NCI-H1105 treated with DMSO at 0.1 percent for 48 hours (cell line): ENCODE results near the gene CHRNB4.
"Not testable (repeated sequence)": the region's sequence is repeated elsewhere in the genome, so short reads cannot be mapped to it uniquely, and the experiment has no call there.

Experiments
- DNase-seq: peaks from one replicate; lab custom pipeline; 2025; lab: John Stamatoyannopoulos, UW

CHRNB4 gene

DNA sequence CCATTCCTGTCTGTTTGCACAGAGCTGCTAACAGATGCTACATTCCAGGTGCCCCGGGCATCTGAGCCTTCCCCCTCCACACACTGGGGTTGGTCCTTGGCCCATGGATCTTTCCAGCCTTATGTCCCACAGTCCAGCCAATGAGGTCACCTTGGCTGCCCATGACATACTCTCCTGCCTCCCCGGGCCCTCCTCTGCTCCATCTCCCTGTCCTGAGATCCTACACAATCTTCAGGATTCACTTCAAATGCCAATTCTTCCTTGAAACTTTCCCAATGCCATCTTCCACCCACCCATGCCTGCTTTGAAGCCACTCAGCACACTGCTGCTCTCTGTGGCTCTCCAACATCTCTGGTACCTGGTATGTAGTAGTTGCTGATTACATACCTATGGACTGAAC is 24.5 kb downstream of the CHRNB4 start:
- no peak for DNase-seq

DNA sequence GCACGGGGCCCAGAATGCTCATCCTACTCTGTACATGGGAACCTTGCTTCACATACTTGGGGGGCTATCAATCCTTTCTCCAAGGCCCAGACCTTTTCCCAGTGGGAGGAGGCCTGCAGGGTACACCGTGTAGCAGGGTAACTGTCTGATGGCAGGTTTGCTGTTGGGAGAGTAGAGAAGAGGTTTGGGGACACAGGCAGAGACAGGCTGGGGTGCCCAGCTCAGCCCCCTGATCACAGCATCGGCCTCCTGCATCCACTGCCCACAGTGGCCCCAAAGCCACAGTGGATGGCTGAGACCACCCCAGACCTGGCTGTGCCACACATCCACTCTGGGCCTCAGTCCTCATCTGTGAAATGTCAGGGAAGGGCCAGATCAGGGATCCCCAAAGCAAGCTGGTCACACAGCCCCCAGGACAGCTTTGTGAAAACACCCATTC is 25.8 kb downstream of the CHRNB4 start:
- DNase-seq, result no peak

DNA sequence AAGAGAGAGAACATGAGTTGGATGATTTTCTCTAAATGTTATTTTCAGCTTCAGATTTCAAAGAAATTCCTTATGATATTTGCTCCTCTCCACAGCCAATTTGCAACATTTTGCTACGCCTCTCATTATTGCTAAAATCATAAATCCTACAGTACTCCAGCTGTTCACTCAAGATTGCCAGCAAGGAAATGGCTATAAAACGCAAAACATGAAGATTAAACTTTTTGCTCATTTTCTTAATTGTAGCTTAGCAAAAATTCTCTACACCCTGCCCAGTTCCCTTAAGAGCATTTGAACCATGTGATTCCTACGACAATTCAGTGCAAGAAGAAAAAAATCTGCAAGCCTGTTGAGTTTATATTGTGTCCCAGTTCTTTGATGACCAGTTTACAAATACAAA is 27.0 kb downstream of the CHRNB4 start:
- DNase-seq, result no peak

DNA sequence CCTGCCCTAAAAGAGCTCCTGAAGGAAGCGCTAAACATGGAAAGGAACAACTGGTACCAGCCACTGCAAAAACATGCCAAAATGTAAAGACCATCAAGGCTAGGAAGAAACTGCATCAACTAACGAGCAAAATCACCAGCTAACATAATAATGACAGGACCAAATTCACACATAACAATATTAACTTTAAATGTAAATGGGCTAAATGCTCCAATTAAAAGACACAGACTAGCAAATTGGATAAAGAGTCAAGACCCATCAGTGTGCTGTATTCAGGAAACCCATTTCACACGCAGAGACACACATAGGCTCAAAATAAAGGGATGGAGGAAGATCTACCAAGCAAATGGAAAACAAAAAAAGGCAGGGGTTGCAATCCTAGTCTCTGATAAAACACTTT is 31.5 kb downstream of the CHRNB4 start:
- DNase-seq, result not testable (repeated sequence)

DNA sequence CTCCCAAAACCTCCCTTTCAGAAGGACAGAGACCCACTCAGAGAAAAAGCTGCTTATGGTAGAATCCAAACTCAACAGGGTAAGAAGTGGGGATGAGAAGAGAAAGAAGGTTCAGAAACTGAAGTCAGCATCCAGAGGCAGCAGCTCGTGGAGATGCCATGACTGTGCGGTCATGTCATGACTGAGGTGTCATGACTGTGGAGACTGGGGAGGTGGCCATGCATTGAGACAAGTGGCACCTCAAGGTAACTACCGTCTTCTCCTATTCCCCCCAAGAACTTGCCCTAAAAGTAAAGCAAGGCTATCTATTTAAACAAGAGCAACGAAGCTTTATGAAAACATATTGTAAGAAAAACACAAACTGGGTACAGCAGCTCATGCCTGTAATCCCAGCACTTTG is 35.3 kb downstream of the CHRNB4 start:
- DNase-seq, result no peak

DNA sequence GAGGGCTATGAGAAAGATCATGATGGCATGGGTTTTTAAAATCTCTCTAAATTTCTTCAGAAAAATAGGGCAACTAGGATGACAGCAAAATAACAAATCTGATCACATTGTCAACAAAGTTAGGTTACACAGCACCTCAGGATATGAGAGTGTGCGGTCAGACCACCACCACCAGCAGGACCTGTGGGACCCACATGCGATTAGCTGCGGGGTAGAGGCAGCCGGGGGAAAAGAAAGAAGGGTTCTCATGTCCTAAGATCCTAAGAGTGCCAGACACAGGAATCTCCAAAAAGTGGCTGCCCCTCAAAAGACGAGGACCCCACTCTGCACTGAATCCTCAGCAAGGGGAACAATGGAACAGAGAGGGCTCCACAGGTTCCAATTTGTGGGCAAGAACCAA is 35.8 kb downstream of the CHRNB4 start:
- DNase-seq, result no peak

DNA sequence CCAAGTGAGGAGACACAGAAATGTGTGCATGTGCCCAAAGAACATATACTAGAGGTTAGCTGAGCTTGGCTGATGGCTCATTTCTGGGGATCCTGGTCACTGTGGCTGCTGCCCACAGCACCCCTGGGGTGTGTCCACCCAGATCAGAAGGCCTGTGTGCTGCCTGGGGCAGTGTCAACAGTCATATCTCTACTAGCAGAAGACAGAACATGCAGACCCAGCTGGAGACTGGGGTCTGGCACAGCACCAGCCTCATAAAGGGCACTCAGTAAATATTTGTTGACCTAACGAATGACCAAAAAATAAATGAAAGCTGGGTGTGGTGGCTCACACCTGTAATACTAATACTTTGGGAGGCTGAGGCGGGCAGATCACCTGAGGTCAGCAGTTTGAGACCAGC is 36.6 kb downstream of the CHRNB4 start:
- no peak for DNase-seq

DNA sequence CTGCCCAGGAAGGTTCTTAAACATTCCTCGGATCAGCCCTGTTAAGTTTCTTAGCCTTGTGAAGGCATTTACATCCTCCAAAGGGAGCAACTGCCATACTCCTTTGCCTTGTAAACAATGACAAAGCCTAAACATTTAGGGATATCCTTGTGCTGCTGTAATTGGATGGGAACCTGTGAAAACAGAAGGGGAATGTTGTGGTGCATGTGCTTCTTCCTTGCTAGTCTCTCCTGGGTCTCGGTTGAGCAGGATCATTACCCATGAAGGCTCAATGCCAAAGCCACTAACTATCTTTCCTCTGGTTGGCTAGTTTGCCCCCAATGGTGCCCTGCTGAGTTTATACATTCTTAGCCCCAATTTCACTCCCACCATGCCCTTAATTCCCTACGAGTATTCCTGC is 37.5 kb downstream of the CHRNB4 start:
- no peak for DNase-seq

DNA sequence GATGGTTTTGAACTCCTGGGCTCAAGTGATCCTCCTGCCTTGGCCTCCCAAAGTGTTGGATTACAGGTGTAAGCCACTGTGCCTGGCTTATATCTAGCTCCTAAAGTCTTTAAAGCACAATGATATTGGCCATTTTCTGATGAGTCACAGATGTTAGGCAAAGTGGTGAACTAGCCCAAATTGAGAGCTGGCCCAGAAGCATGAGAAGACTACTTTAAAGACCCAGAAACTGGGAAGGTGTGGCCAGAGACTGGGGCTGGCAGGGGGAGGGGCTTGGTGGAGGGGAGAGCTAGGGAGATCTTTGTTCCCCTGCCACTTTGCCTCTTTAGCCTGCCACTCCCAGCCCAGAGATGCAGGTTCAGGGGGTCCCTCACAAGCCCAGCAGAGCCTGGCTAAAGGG is 41.8 kb downstream of the CHRNB4 start:
- no peak for DNase-seq

DNA sequence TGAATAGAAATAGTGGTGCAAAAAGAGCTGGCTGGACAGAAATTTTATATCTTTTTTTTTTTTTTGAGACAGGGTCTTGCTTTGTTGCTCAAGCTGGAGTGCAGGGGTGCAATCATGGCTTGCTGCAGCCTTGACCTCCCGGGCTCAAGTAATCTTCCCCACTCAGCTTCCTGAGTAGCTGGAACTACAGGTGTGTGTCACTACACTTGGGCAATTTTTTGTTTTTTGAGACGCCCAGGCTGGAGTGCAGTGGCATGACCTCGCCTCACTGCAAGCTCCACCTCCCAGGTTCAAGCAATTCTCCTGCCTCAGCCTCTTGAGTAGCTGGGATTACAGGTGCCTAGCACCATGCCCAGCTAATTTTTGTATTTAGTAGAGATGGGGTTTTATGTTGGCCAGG is 42.7 kb downstream of the CHRNB4 start:
- DNase-seq, result no peak

DNA sequence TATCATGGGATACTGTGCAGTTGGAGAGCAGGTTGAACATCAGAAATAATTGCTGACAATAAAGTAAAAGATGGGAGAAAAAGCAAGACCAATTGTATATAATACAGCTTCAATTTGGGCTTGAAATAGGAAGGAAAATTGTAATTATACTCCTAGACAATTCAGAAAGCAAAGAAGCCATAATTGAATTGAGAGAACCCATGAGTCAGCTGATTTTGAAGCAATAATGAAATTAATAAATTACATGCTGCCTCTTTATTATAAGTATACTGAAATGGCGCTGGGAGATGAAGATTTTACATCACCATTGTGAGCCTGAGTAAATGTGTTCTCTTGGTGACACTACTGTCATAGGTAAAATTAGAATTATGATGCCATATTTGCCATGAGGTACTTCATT is 43.4 kb downstream of the CHRNB4 start:
- no peak for DNase-seq

DNA sequence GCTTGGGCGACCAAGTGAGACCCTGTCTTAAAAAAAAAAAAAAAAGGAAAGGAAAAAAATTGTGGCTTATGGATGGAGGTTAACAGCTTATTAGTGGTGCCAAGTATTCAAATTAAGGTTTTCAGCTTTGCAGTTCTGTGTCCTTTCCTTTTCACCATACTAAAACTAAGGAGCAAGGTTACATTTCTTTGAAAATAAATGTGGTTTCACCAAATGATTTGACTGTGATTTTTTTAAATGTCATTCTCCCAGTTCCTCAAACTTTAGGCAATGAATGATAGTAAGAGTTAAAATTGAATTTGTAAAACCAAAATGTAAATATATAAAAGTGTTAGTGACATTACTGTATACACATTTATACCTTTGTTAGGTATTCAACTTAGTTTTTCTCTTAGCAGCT is 66.1 kb downstream of the CHRNB4 start:
- no peak for DNase-seq
